HUES64 (cell line): Measurements from ENCODE around the gene TNFRSF13B.

Source experiments
- H3K27ac ChIP-seq: 2 replicates; pipeline ENCODE4 v1.7.0; 2013; ENCODE audit warnings: low read depth, low read length, inconsistent platforms
- H3K27me3 ChIP-seq: 2 replicates; pipeline ENCODE4 v1.6.1; 2013; ENCODE audit warnings: mild to moderate bottlenecking, low read length; ENCODE audit not compliant: insufficient read depth
- H3K36me3 ChIP-seq: 2 replicates; pipeline ENCODE4 v1.6.1; 2013; ENCODE audit warnings: mild to moderate bottlenecking, low read length; ENCODE audit not compliant: insufficient read depth
- H3K4me1 ChIP-seq: 2 replicates; pipeline ENCODE4 v1.6.1; 2013; ENCODE audit warnings: mild to moderate bottlenecking, low read length, moderate library complexity; ENCODE audit not compliant: insufficient read depth
- H3K4me3 ChIP-seq: 2 replicates; pipeline ENCODE4 v1.5.1; 2013; ENCODE audit warnings: mild to moderate bottlenecking, low read length, moderate library complexity
- H3K9ac ChIP-seq: 2 replicates; pipeline ENCODE4 v1.6.1; 2013; ENCODE audit warnings: mild to moderate bottlenecking, low read depth, low read length
- H3K9me3 ChIP-seq: 2 replicates; pipeline ENCODE4 v1.6.1; 2013; ENCODE audit warnings: low read depth, low read length; ENCODE audit not compliant: insufficient read depth
- WGBS: fragments of 150-250, 120-280 bp; methylation state at CpG from one replicate; pipeline ENCODE4 v1.1.7; 2013; ENCODE audit warnings: missing lambda C conversion rate; 5-methylcytosine and 5-hydroxymethylcytosine counted together

TNFRSF13B gene

DNA sequence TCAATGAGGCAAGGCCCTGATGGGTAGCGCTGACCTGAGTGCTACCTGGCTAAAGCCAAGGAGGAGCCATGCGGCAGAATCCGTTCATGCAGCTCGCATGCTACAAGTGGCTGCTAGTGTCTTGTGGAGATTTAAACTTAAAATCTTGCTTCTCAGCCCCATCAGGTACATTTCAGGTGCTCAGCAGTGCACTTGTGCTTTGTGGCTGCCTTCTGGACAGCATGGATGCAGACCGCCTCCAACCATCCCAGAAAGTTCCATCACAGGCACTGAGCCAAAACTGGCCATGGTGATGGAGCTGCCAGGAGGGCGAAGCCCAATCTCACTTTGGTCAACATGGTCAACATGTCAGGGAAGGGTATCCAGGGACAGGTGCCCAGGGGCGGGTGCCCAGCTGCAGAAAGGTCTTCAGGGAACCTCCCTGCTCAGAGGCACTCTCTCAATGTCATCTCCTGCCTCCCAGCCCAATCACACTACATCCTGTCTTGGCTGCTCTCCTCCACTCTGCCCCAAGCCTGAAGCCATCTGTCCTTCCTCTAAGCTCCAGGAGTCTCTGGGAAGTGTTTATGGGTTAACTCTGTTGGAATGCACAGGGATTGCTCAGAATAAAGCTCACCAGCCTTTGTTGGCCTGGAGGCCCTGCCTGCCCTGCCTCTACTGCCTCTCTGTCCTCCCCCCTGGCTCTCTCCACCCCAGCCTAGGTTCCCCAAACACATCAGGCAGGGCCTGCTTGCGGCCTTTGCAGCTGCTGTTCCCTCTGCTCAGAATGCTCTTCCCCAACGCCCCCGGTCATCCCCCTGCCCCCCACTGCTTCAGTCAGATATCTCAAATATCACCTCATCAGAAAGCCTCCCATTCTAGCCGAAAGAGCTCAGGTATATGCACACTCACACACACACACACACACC is 18.3 kb upstream of the TNFRSF13B start:
- no peak overlapping the region for H3K4me3 ChIP-seq
- H3K27ac ChIP-seq = no peak overlapping the region
- H3K27me3 ChIP-seq = no peaks in the 10 kb centered on the region
- 92% methylated on average over 11 of the region's 11 CpGs for WGBS
- peaks cover 4% of the 10 kb centered on the region; the same call in 1 of the 2 replicates for H3K4me1 ChIP-seq
- no peak overlapping the region for H3K9ac ChIP-seq
- H3K36me3 ChIP-seq = no peaks in the 10 kb centered on the region
- H3K9me3 ChIP-seq = peaks cover 2% of the 10 kb centered on the region; the same call in 1 of the 2 replicates

DNA sequence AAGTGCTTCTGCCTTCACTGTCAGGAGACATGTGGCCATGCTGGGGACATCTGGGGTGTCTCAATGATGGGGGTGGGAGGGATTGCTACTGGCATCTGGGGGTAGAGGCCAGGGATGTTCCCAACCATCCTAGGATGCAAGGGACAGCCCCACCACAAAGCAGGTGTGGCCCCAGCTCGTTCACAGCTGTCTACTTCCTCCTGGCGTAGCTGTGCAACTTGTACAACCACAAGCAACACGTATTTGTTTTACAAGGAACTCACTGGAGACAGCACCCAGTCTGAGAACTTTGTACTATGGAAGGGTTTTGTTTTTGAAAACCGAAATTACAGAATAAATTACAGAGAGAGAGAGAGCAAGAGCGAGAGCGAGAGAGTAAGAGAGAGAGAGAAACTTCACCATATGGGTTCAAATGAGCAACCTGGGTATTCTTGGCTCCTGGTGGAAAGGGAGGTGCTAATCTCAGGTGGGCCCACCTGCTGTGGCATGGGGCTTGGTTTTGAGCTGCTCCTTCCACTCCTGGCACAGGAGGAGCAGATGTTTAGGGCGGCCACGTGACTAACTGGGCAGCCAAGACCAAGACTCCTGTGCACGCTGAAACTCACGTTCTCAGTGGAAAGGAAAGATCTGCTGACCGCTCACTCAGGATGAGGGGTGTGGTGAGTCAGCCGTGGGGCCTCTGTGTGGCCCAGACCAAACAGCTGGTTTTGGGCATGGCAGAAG is 17.5 kb upstream of the TNFRSF13B start:
- Histone ChIP-seq H3K4me1 (peaks cover 4% of the 10 kb centered on the region; the same call in 1 of the 2 replicates), H3K9me3 (peaks cover 2% of the 10 kb centered on the region; the same call in 1 of the 2 replicates), H3K4me3 (no peak overlapping the region), H3K27ac (no peak overlapping the region), H3K27me3 (no peaks in the 10 kb centered on the region), H3K9ac (no peak overlapping the region), H3K36me3 (no peaks in the 10 kb centered on the region)
- WGBS = 94% methylated on average over 12 of the region's 12 CpGs

DNA sequence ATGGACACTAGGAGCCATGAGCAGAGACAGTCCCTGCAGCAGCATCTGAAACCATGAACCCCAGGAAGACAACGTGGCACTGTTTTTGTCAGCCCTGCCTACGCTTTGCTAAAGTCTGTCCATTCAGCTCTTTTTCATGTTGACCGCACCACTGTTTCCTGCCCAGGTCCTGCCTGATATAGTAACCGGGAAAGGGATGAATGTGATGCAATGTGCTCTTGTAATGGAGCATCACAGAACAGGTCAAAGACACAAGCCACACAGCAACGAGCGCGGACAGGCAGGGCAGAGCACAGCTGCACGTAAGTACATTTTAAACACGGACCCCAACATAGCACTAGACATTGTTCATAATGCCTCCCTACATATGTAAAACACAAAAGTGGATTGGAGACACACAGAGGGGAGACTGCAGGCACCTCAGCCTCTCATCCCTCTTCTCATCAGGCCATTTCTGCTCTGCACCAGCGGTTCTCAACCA is 16.9 kb upstream of the TNFRSF13B start:
- Histone ChIP-seq H3K9ac (no peak overlapping the region), H3K27me3 (no peaks in the 10 kb centered on the region), H3K36me3 (no peaks in the 10 kb centered on the region), H3K27ac (no peak overlapping the region), H3K4me1 (peaks cover 4% of the 10 kb centered on the region; the same call in 1 of the 2 replicates), H3K9me3 (peaks cover under 1% of the 10 kb centered on the region; the same call in 1 of the 2 replicates), H3K4me3 (no peak overlapping the region)
- 93% methylated on average over 10 of the region's 10 CpGs for WGBS

DNA sequence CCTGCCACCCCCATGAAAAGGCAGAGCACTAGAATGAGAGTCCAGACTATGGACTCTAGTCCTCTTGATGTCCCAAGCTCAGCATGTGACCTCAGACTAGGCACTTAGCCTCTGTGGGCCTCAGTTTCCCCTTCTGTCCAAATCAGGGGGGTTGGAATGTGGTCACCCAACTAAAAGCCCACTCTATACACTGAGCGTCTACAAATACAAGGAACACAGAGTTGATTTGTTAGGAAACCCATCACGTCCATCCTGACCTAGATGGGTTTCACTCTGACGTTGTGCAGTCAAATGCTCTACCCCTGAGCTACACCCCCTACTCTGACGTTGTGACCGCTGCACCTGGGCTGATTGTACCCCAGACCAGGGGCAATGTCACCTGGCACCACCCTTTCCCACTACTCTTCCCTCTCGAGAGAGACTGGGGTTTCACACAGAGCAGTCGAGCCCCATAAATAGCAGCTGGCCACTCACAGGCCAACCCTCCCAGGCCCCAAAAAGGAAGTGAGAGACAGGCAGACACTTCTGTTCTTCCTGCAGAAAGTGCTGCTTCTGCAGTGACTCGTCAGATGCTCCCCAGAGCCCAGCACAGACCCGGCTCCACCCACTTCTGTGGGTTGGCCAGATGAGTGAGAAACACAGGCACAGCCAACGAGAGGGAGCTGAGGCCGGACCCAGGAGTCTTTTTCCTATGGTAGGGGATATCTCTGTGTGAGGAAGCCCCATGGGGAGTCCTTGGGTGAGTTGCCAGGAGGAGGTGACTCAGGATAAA is 16.1 kb upstream of the TNFRSF13B start:
- Histone ChIP-seq H3K9me3 (no peaks in the 10 kb centered on the region), H3K27me3 (no peaks in the 10 kb centered on the region), H3K9ac (no peak overlapping the region), H3K4me3 (no peak overlapping the region), H3K27ac (no peak overlapping the region), H3K4me1 (peaks cover 4% of the 10 kb centered on the region; the same call in 1 of the 2 replicates), H3K36me3 (no peaks in the 10 kb centered on the region)
- WGBS = 68% methylated on average over 11 of the region's 11 CpGs

DNA sequence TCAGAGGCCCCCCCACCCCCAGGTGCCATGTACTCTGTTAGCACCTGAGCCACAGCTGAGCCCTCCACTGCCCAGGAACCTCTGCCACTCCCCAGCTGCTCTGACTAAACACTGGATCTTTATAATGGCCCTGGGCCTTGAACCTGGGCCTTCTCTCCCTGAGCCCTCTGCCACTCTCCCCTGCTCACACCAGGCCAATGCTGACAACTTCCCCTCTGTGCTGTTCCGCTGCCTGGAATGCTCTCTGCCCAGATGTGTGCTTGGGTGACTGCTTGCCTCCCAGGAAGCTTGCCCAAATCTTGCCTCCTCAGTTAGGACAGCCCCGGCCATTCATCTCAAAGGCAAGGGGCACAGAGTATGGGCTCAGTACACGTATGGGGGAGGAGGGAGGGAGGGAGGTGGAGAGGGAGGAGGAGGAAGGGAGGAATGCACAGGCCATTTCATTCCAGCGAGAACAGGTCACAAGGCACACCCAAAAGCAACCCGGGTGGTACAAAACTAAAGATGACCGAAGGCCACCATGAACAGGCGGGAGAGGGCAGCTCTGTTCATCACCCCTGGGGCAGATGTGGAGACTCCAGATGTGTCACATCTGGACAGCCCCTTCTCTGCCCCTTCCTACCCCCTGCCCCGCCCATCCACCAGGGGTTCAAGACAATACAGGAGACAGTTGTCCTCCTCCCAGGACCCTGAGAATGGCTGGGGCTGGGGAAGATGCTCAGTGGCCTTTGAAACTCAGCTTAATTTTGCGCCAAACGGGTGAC is 15.3 kb upstream of the TNFRSF13B start:
- H3K36me3 ChIP-seq = no peaks in the 10 kb centered on the region
- 84% methylated on average over 10 of the region's 10 CpGs for WGBS
- no peak overlapping the region for H3K9ac ChIP-seq
- H3K27ac ChIP-seq = no peak overlapping the region
- no peak overlapping the region for H3K4me3 ChIP-seq
- peaks cover 4% of the 10 kb centered on the region; the same call in 1 of the 2 replicates for H3K4me1 ChIP-seq
- H3K9me3 ChIP-seq = no peaks in the 10 kb centered on the region
- H3K27me3 ChIP-seq = no peaks in the 10 kb centered on the region

DNA sequence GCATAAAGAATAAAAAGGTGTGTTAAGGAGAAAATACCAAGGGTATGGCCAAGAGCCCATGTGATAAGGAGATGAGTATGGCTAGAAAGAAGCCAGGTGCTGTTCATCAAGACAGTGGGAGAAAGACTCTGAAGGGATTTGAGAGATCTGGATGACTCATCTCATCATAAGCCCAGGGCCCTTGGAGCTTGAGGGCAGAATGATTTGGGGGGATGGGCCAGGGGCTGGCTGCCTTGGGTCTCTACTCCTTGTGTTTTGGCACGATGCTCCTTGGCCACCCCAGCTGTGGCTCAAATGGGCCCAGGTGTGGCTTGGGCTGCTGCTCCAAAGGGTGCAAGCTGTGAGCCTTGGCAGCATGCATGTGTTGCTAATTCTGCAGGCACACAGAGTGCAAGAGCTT is 14.5 kb upstream of the TNFRSF13B start:
- Histone ChIP-seq H3K9ac (no peak overlapping the region), H3K4me3 (no peak overlapping the region), H3K27ac (no peak overlapping the region), H3K36me3 (no peaks in the 10 kb centered on the region), H3K27me3 (no peaks in the 10 kb centered on the region), H3K4me1 (peaks cover 4% of the 10 kb centered on the region; the same call in 1 of the 2 replicates), H3K9me3 (no peaks in the 10 kb centered on the region)
- WGBS = 63% methylated on average over 1 of the region's 1 CpG

DNA sequence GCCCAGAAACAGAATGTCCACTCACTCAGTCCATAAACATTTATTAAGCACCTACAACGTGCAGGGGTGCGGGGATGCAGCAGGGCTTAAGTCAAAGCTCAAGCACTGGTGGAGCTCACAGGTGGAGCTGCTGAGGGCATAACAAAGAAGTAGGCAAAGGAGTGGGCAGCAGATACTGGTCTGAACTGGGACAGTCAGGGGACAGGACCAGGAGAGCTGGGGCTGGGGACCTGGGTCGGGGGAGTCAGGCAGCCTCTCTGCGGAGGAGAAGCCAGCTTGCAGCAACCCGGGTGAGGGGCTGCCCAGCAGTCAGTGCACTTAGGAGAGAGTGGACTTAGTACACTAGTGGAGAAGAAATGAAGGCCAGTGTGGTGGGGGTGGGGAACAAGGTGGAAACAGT is 10.0 kb upstream of the TNFRSF13B start:
- Histone ChIP-seq H3K27ac (no peak overlapping the region), H3K27me3 (no peaks in the 10 kb centered on the region), H3K4me1 (peaks cover 4% of the 10 kb centered on the region; the same call in 1 of the 2 replicates), H3K36me3 (no peaks in the 10 kb centered on the region), H3K9me3 (0 out of 2 replicates have a peak, but pooled peaks cover 2% of the 10 kb centered on the region), H3K9ac (no peak overlapping the region), H3K4me3 (no peak overlapping the region)
- 89% methylated on average over 5 of the region's 5 CpGs for WGBS

DNA sequence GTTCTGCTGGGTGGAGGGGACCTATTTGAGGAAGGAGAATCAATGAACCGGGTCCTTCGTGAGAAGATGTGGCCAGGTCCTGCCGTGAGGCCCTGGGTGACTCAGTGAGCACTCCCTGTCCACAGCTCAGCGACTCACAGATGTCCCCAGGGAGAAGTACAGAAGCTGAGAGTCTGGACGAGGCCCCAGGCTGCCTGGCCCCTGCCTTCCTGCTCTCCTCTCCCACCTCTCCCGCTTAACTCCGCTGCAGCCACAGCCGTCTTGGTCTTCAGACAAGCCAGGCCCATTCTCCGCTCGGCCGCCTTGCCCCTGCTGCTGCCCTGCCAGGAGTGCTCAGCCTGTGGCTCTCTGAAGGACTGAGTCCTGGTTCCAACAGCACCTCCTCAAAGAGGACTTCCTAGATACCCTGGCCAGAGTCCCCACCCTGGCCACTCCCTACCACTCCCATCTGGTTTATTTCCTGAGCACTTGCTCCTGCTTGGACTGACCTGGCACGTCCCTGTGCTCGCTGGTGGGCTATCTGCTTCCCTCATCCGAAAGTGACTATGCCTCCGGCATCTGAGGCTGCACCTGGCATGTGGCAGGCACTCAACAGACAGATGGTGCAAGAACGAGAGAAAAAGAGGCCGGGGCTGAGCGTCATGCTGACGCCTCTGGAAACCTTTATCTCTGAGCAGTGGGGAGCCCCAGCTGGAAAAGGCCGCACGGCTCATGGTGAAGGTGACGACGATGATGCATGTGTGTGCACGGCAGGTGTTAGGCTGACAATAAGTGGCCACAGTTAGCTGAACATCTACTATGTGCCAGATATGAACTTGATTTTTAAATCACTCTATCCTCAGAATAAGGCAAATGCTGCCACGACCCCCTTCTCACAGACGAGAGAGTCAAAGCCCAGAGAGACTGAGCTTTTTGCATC is 9.2 kb upstream of the TNFRSF13B start:
- Histone ChIP-seq H3K4me3 (no peak overlapping the region), H3K27ac (no peak overlapping the region), H3K9me3 (0 out of 2 replicates have a peak, but pooled peaks cover 2% of the 10 kb centered on the region), H3K27me3 (no peaks in the 10 kb centered on the region), H3K9ac (no peak overlapping the region), H3K36me3 (no peaks in the 10 kb centered on the region), H3K4me1 (peaks cover under 1% of the 10 kb centered on the region; the same call in 1 of the 2 replicates)
- 84% methylated on average over 26 of the region's 26 CpGs for WGBS

DNA sequence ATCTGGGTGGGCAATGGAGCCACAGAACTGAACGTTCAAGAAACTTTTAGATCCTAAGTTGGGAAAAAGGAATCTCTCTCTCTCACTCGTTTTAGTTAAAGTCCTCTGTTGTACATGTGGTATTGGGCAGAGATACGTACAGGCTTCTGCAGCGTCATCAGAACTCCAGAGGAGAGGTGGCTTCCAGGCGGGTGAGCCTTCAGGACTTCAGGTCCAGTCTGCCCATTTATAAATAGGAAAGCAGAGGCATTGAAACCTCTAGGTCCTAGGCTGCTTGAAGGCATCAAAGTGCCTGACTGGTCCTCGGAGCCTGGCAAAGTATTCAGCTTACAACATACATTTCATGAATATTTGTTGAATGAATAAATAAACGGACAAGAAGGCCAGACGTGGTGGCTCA is 8.1 kb upstream of the TNFRSF13B start:
- Histone ChIP-seq H3K9me3 (0 out of 2 replicates have a peak, but pooled peaks cover 2% of the 10 kb centered on the region), H3K27me3 (no peaks in the 10 kb centered on the region), H3K4me1 (no peaks in the 10 kb centered on the region), H3K4me3 (no peak overlapping the region), H3K36me3 (no peaks in the 10 kb centered on the region), H3K27ac (no peak overlapping the region), H3K9ac (no peak overlapping the region)
- WGBS = 82% methylated on average over 8 of the region's 8 CpGs
